ENCODE measurements around the gene TAL2.

The TAL2 gene

DNA sequence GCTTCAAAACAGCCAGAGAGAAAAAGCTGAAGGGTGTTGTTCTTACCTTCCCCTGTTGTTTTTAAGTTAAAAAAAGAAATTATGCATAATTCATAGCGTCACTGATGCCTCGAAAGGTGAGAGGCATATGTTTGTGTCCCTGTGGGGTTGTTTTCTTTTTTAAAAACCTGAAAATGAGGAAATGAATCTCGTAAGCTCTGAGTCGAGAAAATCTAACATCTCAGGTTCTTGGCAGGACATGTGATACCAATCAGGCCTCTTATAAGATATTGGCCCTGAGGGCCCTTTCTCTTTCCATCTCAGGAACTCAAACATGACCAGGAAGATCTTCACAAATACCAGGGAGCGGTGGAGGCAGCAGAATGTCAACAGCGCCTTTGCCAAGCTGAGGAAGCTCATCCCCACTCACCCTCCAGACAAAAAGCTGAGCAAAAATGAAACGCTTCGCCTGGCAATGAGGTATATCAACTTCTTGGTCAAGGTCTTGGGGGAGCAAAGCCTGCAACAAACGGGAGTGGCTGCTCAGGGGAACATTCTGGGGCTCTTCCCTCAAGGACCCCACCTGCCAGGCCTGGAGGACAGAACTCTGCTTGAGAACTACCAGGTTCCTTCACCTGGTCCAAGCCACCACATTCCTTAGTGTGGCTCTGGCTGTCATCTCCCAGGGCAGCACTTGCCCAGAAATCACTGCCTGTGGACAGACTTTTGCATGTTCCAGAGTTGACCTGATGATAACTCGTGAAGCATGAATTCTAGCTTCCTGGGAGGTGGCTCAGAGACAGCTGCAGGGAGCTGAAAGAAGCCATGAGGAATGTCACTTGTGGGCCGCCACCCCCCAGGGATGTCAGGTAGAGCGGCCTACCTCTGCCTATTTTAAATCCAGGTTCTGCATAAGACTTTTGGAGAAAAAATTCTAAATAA lies at the start of gene TAL2:
Gene TAL2, plus strand, starts transcription at position 274 of the 921 bp plus-strand sequence. Its CDS starts 40 bp downstream, at position 314.
- TF ChIP-seq, protein P1, sequence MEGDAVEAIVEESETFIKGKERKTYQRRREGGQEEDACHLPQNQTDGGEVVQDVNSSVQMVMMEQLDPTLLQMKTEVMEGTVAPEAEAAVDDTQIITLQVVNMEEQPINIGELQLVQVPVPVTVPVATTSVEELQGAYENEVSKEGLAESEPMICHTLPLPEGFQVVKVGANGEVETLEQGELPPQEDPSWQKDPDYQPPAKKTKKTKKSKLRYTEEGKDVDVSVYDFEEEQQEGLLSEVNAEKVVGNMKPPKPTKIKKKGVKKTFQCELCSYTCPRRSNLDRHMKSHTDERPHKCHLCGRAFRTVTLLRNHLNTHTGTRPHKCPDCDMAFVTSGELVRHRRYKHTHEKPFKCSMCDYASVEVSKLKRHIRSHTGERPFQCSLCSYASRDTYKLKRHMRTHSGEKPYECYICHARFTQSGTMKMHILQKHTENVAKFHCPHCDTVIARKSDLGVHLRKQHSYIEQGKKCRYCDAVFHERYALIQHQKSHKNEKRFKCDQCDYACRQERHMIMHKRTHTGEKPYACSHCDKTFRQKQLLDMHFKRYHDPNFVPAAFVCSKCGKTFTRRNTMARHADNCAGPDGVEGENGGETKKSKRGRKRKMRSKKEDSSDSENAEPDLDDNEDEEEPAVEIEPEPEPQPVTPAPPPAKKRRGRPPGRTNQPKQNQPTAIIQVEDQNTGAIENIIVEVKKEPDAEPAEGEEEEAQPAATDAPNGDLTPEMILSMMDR (IDR thresholded peaks at IDR 0.05) = no peak
- DNase-seq = no peak
- peaks cover 0 to 7% of the 10 kb centered on the region in 2 donors for H3K27me3 ChIP-seq
- H3K27ac ChIP-seq = no peak within 1 kb of the TSS
- intact Hi-C loops (cut with DNase I; ENCODE audit: low total_unique reads) = no loop called here
- H3K36me3 ChIP-seq = no peaks in the 10 kb centered on the region
- no peaks in the 10 kb centered on the region for H3K4me1 ChIP-seq
- H3K9me3 ChIP-seq = no peaks in the 10 kb centered on the region
- no peak within 1 kb of the TSS for H3K4me3 ChIP-seq

DNA sequence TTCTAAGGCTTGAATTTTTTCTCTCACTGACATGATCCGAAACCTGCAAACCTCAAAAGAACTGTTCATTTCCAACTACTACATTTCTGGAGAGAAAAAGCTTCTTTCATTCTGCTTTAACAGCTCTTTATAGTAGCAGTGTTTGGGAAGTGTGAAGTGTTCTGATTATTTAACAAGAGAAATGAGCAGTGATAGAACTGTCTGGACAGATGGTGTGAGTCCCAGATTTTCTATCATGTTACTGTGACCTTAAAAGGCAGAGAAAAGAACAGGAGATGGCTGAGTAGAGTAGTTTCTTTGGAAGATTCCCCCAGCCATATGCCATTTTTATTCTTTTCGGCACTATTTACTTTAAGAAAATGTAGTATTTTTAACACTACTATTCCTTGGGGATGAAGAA lies 41.3 kb upstream of the TAL2 start:
- no peaks in the 10 kb centered on the region for H3K9me3 ChIP-seq
- no peaks in the 10 kb centered on the region for H3K27me3 ChIP-seq
- H3K4me1 ChIP-seq = no peaks in the 10 kb centered on the region
- no peak overlapping the region for H3K4me3 ChIP-seq
- DNase-seq = no peak
- H3K36me3 ChIP-seq = peaks cover 11 to 16% (median 12%) of the 10 kb centered on the region in 3 donors
- intact Hi-C loops (cut with DNase I; ENCODE audit: low total_unique reads) = no loop called here
- TF ChIP-seq, protein P1 (IDR thresholded peaks at IDR 0.05) = no peak
- H3K27ac ChIP-seq = no peak overlapping the region

DNA sequence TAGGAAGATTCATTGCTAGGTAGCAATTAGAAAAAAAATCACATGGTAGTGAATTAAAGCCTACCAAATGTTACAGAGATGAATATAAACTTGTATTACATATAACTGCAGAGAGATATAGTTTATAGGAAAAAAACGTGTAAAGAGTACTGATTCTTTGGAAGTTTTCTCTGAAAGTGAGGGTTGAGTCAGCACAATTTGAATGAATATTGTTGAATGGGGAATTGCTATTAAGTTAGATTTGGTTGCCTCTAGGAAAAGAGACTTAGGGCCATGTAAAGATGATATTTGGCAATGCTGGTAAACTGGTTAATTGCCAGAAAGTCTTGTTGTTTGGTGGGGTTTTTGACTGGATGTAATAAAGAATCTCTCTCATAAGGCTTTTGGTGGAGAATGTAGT lies 37.2 kb upstream of the TAL2 start:
- Histone ChIP-seq H3K27me3 (no peaks in the 10 kb centered on the region), H3K36me3 (peaks cover 17 to 19% (median 19%) of the 10 kb centered on the region in 3 donors), H3K27ac (no peak overlapping the region), H3K9me3 (no peaks in the 10 kb centered on the region), H3K4me1 (no peaks in the 10 kb centered on the region), H3K4me3 (no peak overlapping the region)
- TF ChIP-seq, protein P1 (IDR thresholded peaks at IDR 0.05) = no peak
- intact Hi-C loops (cut with DNase I; ENCODE audit: low total_unique reads) = no loop called here
- DNase-seq = no peak

DNA sequence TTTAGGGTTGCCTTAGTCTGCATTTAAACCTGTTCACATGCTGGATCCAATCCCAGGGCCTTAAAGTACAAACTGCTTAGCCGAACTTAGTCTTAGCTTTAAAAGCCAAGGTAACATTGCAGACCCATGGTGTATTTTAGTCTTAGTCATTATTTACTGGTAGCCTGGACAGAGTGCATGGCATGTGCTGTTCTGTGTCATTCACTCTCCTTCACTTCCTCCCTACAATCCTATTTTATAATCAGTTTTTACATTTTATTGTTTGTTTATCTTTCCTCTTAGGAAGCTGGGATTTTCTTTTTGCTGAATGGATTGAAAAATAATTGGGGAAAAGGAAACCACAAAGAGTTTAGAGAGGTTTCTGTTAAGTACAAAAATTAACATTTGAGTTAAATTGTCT lies 29.4 kb upstream of the TAL2 start:
- Histone ChIP-seq H3K27me3 (no peaks in the 10 kb centered on the region), H3K4me3 (no peak overlapping the region), H3K36me3 (peaks cover 22 to 29% (median 22%) of the 10 kb centered on the region in 3 donors), H3K4me1 (no peaks in the 10 kb centered on the region), H3K27ac (no peak overlapping the region), H3K9me3 (no peaks in the 10 kb centered on the region)
- intact Hi-C loops (cut with DNase I; ENCODE audit: low total_unique reads) = no loop called here
- DNase-seq = no peak
- TF ChIP-seq, protein P1 (IDR thresholded peaks at IDR 0.05) = no peak

DNA sequence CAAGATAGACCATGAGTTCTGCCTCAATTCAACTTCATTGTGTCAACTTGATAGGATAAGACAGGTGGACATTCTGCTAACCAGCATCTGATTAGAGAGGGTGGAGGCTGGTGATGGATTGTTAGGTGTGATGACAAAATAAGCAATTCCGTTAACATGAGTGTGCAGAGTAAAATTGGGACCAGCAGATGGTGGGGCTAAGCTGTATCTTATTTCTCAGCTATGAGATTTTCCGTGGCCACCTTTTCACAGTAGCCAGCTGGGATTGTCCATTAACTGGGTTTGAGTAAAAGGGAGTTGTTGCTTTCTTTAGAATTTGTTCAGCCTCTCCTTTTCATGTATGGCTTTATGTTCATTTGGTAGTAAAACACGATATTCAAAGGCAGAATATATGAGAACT lies 28.8 kb upstream of the TAL2 start:
- H3K4me3 ChIP-seq = no peak overlapping the region
- DNase-seq = no peak
- no peaks in the 10 kb centered on the region for H3K4me1 ChIP-seq
- no peaks in the 10 kb centered on the region for H3K27me3 ChIP-seq
- H3K27ac ChIP-seq = no peak overlapping the region
- H3K9me3 ChIP-seq = no peaks in the 10 kb centered on the region
- TF ChIP-seq, protein P1 (IDR thresholded peaks at IDR 0.05) = no peak
- H3K36me3 ChIP-seq = peaks cover 22 to 32% (median 22%) of the 10 kb centered on the region in 3 donors
- intact Hi-C loops (cut with DNase I; ENCODE audit: low total_unique reads) = no loop called here

Data from tibial artery (tissue), 4 donors.